Measurements from ENCODE around the gene GNG7. TPM values are rescaled to one million over a fixed set of nuclear protein-coding genes. Genes with fewer than 3 reads are reported as not detected.

GNG7 gene
- total and polyA plus RNA-seq, 12 donors: 0.83 to 16.5 (median 7.8) TPM

GRCh38 chr19:2479556-2480194 lies 222.8 kb downstream of the GNG7 start:
- H3K27ac ChIP-seq: peak overlapping the region in 2 of 5 donors; percentile 46 to 91
- peaks cover 10 to 16% of the 10 kb centered on the region in 2 donors for H3K4me1 ChIP-seq (replicated peaks in 1 of 2)
- H3K36me3 ChIP-seq (replicated peaks in 1 of 2): peaks cover 0 to 9% of the 10 kb centered on the region in 2 donors
- no peaks in the 10 kb centered on the region for H3K27me3 ChIP-seq
- TF ChIP-seq CTCF (IDR thresholded peaks at IDR 0.05): no peak
- TF ChIP-seq POLR2A (IDR thresholded peaks at IDR 0.05): no peak
- 81 to 87% (median 84%) methylated on average over 15 to 20 of the region's 20 CpGs for WGBS, 4 donors
- intact Hi-C loops (cut with DNase I): loop anchor here (5.0 to 10.0 kb wide), 2 partner anchors 63 to 135 kb away; no protein-coding TSS in a partner anchor
- DNase-seq: no peak
- H3K4me3 ChIP-seq: peak overlapping the region in 1 of 4 donors; percentile 83
- no peaks in the 10 kb centered on the region for H3K9me3 ChIP-seq (replicated peaks in 1 of 3)

GRCh38 chr19:2478756-2479555 lies 223.5 kb downstream of the GNG7 start:
- intact Hi-C loops (cut with DNase I): loop anchor here (5.0 to 10.0 kb wide), 2 partner anchors 63 to 136 kb away; no protein-coding TSS in a partner anchor
- Histone ChIP-seq H3K27ac (peak overlapping the region in 3 of 5 donors; percentile 46 to 91 (median 91)), H3K4me1 (replicated peaks in 1 of 2) (peaks cover 10 to 17% of the 10 kb centered on the region in 2 donors), H3K27me3 (no peaks in the 10 kb centered on the region), H3K36me3 (replicated peaks in 1 of 2) (peaks cover 0 to 9% of the 10 kb centered on the region in 2 donors), H3K4me3 (peak overlapping the region in 2 of 4 donors; percentile 12 to 83), H3K9me3 (replicated peaks in 1 of 3) (no peaks in the 10 kb centered on the region)
- WGBS, 4 donors: 25 to 63% (median 32%) methylated on average over 11 to 39 of the region's 39 CpGs
- TF ChIP-seq CTCF (IDR thresholded peaks at IDR 0.05) (no peak), POLR2A (IDR thresholded peaks at IDR 0.05) (no peak)
- peak; percentile 60 to 83 (median 73) for DNase-seq

- Histone ChIP-seq H3K9me3 (replicated peaks in 1 of 3) (no peaks in the 10 kb centered on the region), H3K27me3 (no peaks in the 10 kb centered on the region), H3K4me1 (replicated peaks in 1 of 2) (peaks cover 10 to 17% of the 10 kb centered on the region in 2 donors), H3K4me3 (peak overlapping the region in 2 of 4 donors; percentile 58 to 83), H3K36me3 (replicated peaks in 1 of 2) (peaks cover 0 to 9% of the 10 kb centered on the region in 2 donors), H3K27ac (peak overlapping the region in 3 of 5 donors; percentile 46 to 91 (median 91))
- intact Hi-C loops (cut with DNase I): loop anchor here (5.0 to 10.0 kb wide), 2 partner anchors 64 to 136 kb away; no protein-coding TSS in a partner anchor
- TF ChIP-seq CTCF (IDR thresholded peaks at IDR 0.05) (peak in 3 of 6 experiments; percentile 16 to 41 (median 17)), POLR2A (IDR thresholded peaks at IDR 0.05) (peak in 1 of 2 donors; percentile 26)
- WGBS, 4 donors: 21 to 56% (median 39%) methylated on average over 19 to 20 of the region's 20 CpGs
- peak in 6 of 7 donors; percentile 42 to 75 (median 56) for DNase-seq
These were observed 224.2 kb downstream of the GNG7 start for GRCh38 chr19:2478278-2478755.

Data from adrenal gland (tissue), 12 donors.